ENCODE data around the gene GIMAP2. TPM values are rescaled to one million over a fixed set of nuclear protein-coding genes. Genes with fewer than 3 reads are reported as not detected.

Gene GIMAP2
- total and polyA plus RNA-seq, 11 donors = 2.1 to 23.5 (median 4.9) TPM

GRCh38 chr7:150742286-150742968, 56.9 kb downstream of the GIMAP2 start:
- Histone ChIP-seq H3K27ac (peak overlapping the region in 7 of 12 donors; percentile 6 to 96 (median 83)), H3K9me3 (no peaks in the 10 kb centered on the region), H3K27me3 (no peaks in the 10 kb centered on the region), H3K4me3 (peak overlapping the region in 1 of 12 donors; percentile 78), H3K36me3 (peaks cover 0 to 52% (median 31%) of the 10 kb centered on the region in 9 donors), H3K4me1 (peaks cover 5 to 61% (median 33%) of the 10 kb centered on the region in 12 donors)
- DNase-seq = no peak
- WGBS, 4 donors = 81 to 90% (median 82%) methylated on average over 12 to 14 of the region's 14 CpGs
- intact Hi-C loops (cut with DNase I) = loop anchor here in 2 of 10 donors (5.0 kb wide), 2 partner anchors 110 to 290 kb away; partner anchors contain the start of genes GIMAP6 (in 1 of the 2) and GIMAP8 (in 1 of the 2)
- no peak for ATAC-seq
- TF ChIP-seq POLR2A (IDR thresholded peaks at IDR 0.05) (no peak), CTCF (IDR thresholded peaks at IDR 0.05) (no peak)

Other genes with a start within 250 kb of the GIMAP2 start
- 10 to 100 TPM; 11.3 to 36.0 (median 14.9) TPM for gene GIMAP8, start 235.1 kb upstream of the GIMAP2 start, total RNA-seq
- gene GIMAP8, start 235.1 kb upstream of the GIMAP2 start, polyA plus RNA-seq = 10 to 100 TPM; 11.7 to 20.3 TPM
- 10 to 100 TPM; 14.4 to 46.8 (median 18.9) TPM for gene GIMAP7, start 170.8 kb upstream of the GIMAP2 start, total RNA-seq
- gene GIMAP7, start 170.8 kb upstream of the GIMAP2 start, polyA plus RNA-seq = 10 to 100 TPM; 34.6 to 48.0 TPM
- 10 to 100 TPM; 25.1 to 80.2 (median 35.2) TPM for gene GIMAP4, start 118.3 kb upstream of the GIMAP2 start, total RNA-seq
- gene GIMAP4, start 118.3 kb upstream of the GIMAP2 start, polyA plus RNA-seq = 10 to 100 TPM; 32.8 to 35.5 TPM
- gene GIMAP6, start 53.3 kb upstream of the GIMAP2 start, total RNA-seq = 10 to 100 TPM; 20.3 to 52.7 (median 24.4) TPM
- gene GIMAP6, start 53.3 kb upstream of the GIMAP2 start, polyA plus RNA-seq = 10 to 100 TPM; 13.8 to 29.6 TPM
- 1 to 10 TPM; 3.4 to 9.2 (median 5.8) TPM for gene GIMAP1, start 30.9 kb downstream of the GIMAP2 start, total RNA-seq
- 1 to 10 TPM; 7.7 to 9.7 TPM for gene GIMAP1, start 30.9 kb downstream of the GIMAP2 start, polyA plus RNA-seq
- 10 to 100 TPM in 8 of 9 donors, 1 to 10 TPM in 1; 6.4 to 40.4 (median 12.2) TPM for gene GIMAP5, start 51.7 kb downstream of the GIMAP2 start, total RNA-seq
- gene GIMAP5, start 51.7 kb downstream of the GIMAP2 start, polyA plus RNA-seq = 10 to 100 TPM; 22.1 to 22.2 TPM
- 100 to 1,000 TPM in 3 of 9 donors, 10 to 100 TPM in 6; 25.1 to 137 (median 84.4) TPM for gene TMEM176B, start 114.7 kb downstream of the GIMAP2 start, total RNA-seq
- gene TMEM176B, start 114.7 kb downstream of the GIMAP2 start, polyA plus RNA-seq = 10 to 100 TPM; 18.9 to 21.2 TPM
- gene TMEM176A, start 115.1 kb downstream of the GIMAP2 start, total RNA-seq = 10 to 100 TPM; 11.7 to 77.1 (median 37.9) TPM
- gene TMEM176A, start 115.1 kb downstream of the GIMAP2 start, polyA plus RNA-seq = 10 to 100 TPM; 10.2 to 17.9 TPM
- gene AOC1, start 166.8 kb downstream of the GIMAP2 start, total RNA-seq = under 1 TPM in 5 of 9 donors, not detected in 4; 0.49 to 0.94 (median 0.69) TPM
- gene AOC1, start 166.8 kb downstream of the GIMAP2 start, polyA plus RNA-seq = under 1 TPM in 1 of 2 donors, not detected in 1; 0.06 TPM